ENCODE measurements around the gene ITIH3.

DNA sequence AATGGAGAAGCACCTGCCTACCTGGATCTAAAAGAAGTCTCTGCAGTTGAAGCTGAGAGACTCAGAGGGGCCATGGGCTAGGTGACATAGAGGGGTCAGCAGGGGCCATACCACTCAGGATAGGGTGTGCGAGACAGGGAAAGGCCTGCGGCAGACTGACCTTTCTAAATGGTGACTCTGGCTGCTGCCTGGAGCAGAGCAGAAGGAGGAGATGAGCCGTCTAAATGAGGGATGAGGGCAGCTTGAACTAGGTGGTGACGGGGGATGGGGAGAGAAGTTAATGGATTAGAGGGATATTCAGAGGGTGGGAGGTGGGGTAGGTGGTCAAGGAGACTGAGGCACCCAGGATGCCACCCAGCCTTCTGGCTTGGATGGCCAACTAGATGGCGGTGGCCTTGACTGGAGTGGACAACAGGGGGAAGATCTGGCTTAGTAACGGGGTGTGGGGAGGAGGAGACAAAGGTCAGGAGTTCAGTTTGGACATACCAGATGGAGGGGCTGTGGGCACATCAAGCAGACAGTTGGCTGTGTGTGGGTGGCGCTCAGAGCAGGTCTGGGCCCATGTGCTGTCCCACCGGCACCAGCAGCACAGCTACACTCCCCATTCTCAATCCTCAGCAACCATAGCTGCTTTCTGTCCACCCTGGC is 20.4 kb upstream of the ITIH3 start:
- no peak for TF ChIP-seq EZH2 (IDR thresholded peaks at IDR 0.05; ENCODE audit: borderline replicate concordance)
- TF ChIP-seq, protein P1, sequence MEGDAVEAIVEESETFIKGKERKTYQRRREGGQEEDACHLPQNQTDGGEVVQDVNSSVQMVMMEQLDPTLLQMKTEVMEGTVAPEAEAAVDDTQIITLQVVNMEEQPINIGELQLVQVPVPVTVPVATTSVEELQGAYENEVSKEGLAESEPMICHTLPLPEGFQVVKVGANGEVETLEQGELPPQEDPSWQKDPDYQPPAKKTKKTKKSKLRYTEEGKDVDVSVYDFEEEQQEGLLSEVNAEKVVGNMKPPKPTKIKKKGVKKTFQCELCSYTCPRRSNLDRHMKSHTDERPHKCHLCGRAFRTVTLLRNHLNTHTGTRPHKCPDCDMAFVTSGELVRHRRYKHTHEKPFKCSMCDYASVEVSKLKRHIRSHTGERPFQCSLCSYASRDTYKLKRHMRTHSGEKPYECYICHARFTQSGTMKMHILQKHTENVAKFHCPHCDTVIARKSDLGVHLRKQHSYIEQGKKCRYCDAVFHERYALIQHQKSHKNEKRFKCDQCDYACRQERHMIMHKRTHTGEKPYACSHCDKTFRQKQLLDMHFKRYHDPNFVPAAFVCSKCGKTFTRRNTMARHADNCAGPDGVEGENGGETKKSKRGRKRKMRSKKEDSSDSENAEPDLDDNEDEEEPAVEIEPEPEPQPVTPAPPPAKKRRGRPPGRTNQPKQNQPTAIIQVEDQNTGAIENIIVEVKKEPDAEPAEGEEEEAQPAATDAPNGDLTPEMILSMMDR (IDR thresholded peaks at IDR 0.05; ENCODE audit: poor library complexity) = no peak
